ENCODE measurements around the gene RIC8B. TPM values are rescaled to one million over a fixed set of nuclear protein-coding genes. Genes with fewer than 3 reads are reported as not detected.
"Not testable (repeated sequence)": the region's sequence is repeated elsewhere in the genome, so short reads cannot be mapped to it uniquely, and the experiment has no call there.

RIC8B gene
- total RNA-seq, 2 experiments from 2014 or later: 10.7 to 11.3 TPM

DNA sequence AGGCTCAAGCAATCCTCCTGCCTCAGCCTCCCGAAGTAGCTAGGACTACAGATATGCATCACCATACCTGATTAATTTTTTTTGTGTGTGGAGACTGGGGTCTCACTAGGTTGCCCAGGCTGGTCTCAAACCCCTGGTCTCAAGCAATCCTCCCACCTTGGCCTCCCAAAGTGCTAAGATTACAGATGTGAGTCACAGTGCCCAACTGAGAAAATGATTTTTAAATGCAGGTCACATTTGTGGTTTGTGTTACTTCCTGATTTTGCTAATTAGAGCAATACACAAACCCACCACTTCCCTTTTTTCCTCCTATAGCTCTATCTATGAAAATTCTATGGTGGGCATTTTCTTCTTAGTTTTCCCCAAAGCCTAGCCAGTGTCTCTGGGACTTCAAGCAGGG lies 135.7 kb downstream of the RIC8B start:
- H3K36me3 Mint-ChIP-seq (ENCODE audit: low read depth): no peaks in the 10 kb centered on the region
- no peak overlapping the region for H3K27ac Mint-ChIP-seq
- no peak for DNase-seq
- ATAC-seq: no peak
- H3K4me1 Mint-ChIP-seq: peaks cover 23% of the 10 kb centered on the region
- intact Hi-C loops (cut with DNase I, micrococcal nuclease): no loop called here
- CTCF ChIA-PET: interaction anchor here (0.9 to 1.3 kb wide), 3 partner anchors 9 to 23 kb away, joined by 3 to 6 read pairs (median 5); no protein-coding TSS in a partner anchor
- no peaks in the 10 kb centered on the region for H3K9me3 Mint-ChIP-seq (ENCODE audit: low read depth)
- peaks cover 12% of the 10 kb centered on the region for H3K27me3 Mint-ChIP-seq
- POLR2A ChIA-PET: no interaction called here
- no peak overlapping the region for H3K4me3 Mint-ChIP-seq

- peaks cover 29% of the 10 kb centered on the region for H3K4me1 Mint-ChIP-seq
- DNase-seq (no peak), ATAC-seq (no peak)
- intact Hi-C loops (cut with DNase I, micrococcal nuclease): no loop called here
- H3K9me3 Mint-ChIP-seq (ENCODE audit: low read depth): no peaks in the 10 kb centered on the region
- peaks cover 11% of the 10 kb centered on the region for H3K27me3 Mint-ChIP-seq
- POLR2A ChIA-PET: no interaction called here
- CTCF ChIA-PET: no interaction called here
- H3K4me3 Mint-ChIP-seq: no peak overlapping the region
- no peak overlapping the region for H3K27ac Mint-ChIP-seq
- no peaks in the 10 kb centered on the region for H3K36me3 Mint-ChIP-seq (ENCODE audit: low read depth)
Observed at GRCh38 chr12:106911581-106911980, 137.1 kb downstream of the RIC8B start.

DNA sequence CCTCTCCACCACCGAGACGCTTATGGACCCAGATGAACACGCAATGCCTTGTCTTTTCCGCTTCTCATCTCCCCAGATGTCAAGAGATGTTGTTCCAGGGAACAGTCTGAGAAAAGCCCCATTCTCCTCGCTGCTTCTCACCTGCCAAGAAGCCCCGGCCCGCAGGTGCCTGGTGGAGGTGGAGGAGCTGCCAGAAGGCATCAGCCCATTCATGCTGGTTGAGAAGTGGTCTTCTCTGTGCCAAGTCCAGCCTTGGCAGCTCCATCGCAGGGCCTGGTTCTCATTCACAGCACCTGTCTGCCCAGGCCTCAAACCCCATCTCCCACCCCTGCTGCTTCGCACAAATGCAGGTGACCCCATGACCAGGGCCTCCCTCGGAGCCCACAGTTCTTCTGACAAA lies 139.0 kb downstream of the RIC8B start:
- no peak for ATAC-seq

GRCh38 chr12:106914796-106915634 lies 140.5 kb downstream of the RIC8B start:
- H3K36me3 Mint-ChIP-seq (ENCODE audit: low read depth): no peaks in the 10 kb centered on the region
- intact Hi-C loops (cut with DNase I, micrococcal nuclease): loop anchor here (1.0 to 5.0 kb wide), 5 partner anchors 44 to 333 kb away; partner anchors contain the start of genes RFX4 (in 1 of the 2) and RIC8B (in 1 of the 2)
- H3K9me3 Mint-ChIP-seq (ENCODE audit: low read depth): no peaks in the 10 kb centered on the region
- POLR2A ChIA-PET: no interaction called here
- peak; percentile 52 for DNase-seq
- peak overlapping the region; percentile 45 for H3K27ac Mint-ChIP-seq
- H3K4me1 Mint-ChIP-seq: peaks cover 29% of the 10 kb centered on the region
- ATAC-seq: peak; percentile 84
- CTCF ChIA-PET: interaction anchor here (0.6 to 0.7 kb wide), 2 partner anchors 21 to 528 kb away, joined by 3 read pairs; no protein-coding TSS in a partner anchor
- H3K4me3 Mint-ChIP-seq: no peak overlapping the region
- H3K27me3 Mint-ChIP-seq: no peaks in the 10 kb centered on the region

More for the DNA sequence above, 139.0 kb downstream of the RIC8B start:
- CTCF ChIA-PET: interaction anchor here (0.6 to 0.8 kb wide), 2 partner anchors 14 to 358 kb away, joined by 3 read pairs; no protein-coding TSS in a partner anchor
- Mint-ChIP-seq H3K9me3 (ENCODE audit: low read depth) (no peaks in the 10 kb centered on the region), H3K27ac (no peak overlapping the region), H3K4me3 (no peak overlapping the region), H3K27me3 (peaks cover 3% of the 10 kb centered on the region), H3K4me1 (peaks cover 29% of the 10 kb centered on the region), H3K36me3 (ENCODE audit: low read depth) (no peaks in the 10 kb centered on the region)
- POLR2A ChIA-PET: no interaction called here
- no peak for DNase-seq
- intact Hi-C loops (cut with DNase I, micrococcal nuclease): no loop called here

GRCh38 chr12:106915635-106916026 lies 141.1 kb downstream of the RIC8B start:
- Mint-ChIP-seq H3K4me1 (peaks cover 23% of the 10 kb centered on the region), H3K27ac (no peak overlapping the region), H3K9me3 (ENCODE audit: low read depth) (no peaks in the 10 kb centered on the region), H3K4me3 (no peak overlapping the region), H3K27me3 (no peaks in the 10 kb centered on the region), H3K36me3 (ENCODE audit: low read depth) (no peaks in the 10 kb centered on the region)
- ChIA-PET CTCF (interaction anchor here (0.6 to 2.4 kb wide), 3 partner anchors 12 to 528 kb away, joined by 3 to 8 read pairs (median 3); no protein-coding TSS in a partner anchor), POLR2A (no interaction called here)
- ATAC-seq: peak; percentile 43
- DNase-seq: peak; percentile 18
- intact Hi-C loops (cut with DNase I, micrococcal nuclease): loop anchor here (1.0 to 5.0 kb wide), 5 partner anchors 45 to 333 kb away; partner anchors contain the start of genes RFX4 (in 1 of the 2) and RIC8B (in 1 of the 2)

GRCh38 chr12:106917503-106917902 lies 143.0 kb downstream of the RIC8B start:
- H3K27me3 Mint-ChIP-seq: peaks cover 2% of the 10 kb centered on the region
- CTCF ChIA-PET: interaction anchor here (2.4 kb wide), 1 partner anchor 14 kb away, joined by 8 read pairs; no protein-coding TSS in a partner anchor
- H3K27ac Mint-ChIP-seq: no peak overlapping the region

DNA sequence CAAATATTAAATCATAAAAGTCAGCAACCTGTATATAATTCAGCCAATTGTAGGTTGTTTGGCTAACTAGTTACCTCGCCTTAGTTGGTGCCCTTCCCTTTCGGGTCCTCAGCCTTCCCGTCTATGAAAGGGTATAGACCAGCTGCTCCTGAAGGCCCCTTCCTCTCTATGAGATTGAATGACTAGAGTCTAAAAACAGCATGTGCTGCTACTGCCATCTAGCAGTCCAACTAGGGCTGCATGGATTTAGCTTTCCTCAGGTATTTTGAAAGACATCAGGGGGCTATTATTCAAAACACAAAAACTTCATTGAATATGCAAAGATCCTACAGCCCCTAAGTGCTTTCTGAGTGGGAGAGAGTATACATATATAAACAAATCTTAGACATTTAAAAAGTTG lies 144.3 kb downstream of the RIC8B start:
- no peak overlapping the region for H3K27ac Mint-ChIP-seq
- ChIA-PET CTCF (interaction anchor here (0.6 to 1.9 kb wide), 11 partner anchors 8 to 581 kb away, joined by 3 to 4 read pairs (median 3); no protein-coding TSS in a partner anchor), POLR2A (no interaction called here)
- H3K4me1 Mint-ChIP-seq: peaks cover 15% of the 10 kb centered on the region
- no peaks in the 10 kb centered on the region for H3K36me3 Mint-ChIP-seq (ENCODE audit: low read depth)
- ATAC-seq: no peak
- no peak for DNase-seq
- H3K27me3 Mint-ChIP-seq: peaks cover 2% of the 10 kb centered on the region
- no peak overlapping the region for H3K4me3 Mint-ChIP-seq
- H3K9me3 Mint-ChIP-seq (ENCODE audit: low read depth): peaks cover 2% of the 10 kb centered on the region
- intact Hi-C loops (cut with DNase I, micrococcal nuclease): loop anchor here in 1 of 2 experiments (5.0 kb wide), 3 partner anchors 181 to 336 kb away; partner anchors contain the start of gene RFX4

More at GRCh38 chr12:106917503-106917902, 143.0 kb downstream of the RIC8B start:
- DNase-seq: no peak
- Mint-ChIP-seq H3K4me1 (peaks cover 15% of the 10 kb centered on the region), H3K4me3 (no peak overlapping the region), H3K36me3 (ENCODE audit: low read depth) (no peaks in the 10 kb centered on the region), H3K9me3 (ENCODE audit: low read depth) (no peaks in the 10 kb centered on the region)
- intact Hi-C loops (cut with DNase I, micrococcal nuclease): loop anchor here in 1 of 2 experiments (5.0 kb wide), 3 partner anchors 180 to 335 kb away; partner anchors contain the start of gene RFX4
- no peak for ATAC-seq
- POLR2A ChIA-PET: no interaction called here

GRCh38 chr12:106919910-106920544 lies 145.5 kb downstream of the RIC8B start:
- peak; percentile 26 for DNase-seq
- H3K27ac Mint-ChIP-seq: no peak overlapping the region
- CTCF ChIA-PET: interaction anchor here (0.6 to 1.9 kb wide), 23 partner anchors 10 to 1839 kb away, joined by 3 to 10 read pairs (median 3); partner anchors contain the start of gene POLR3B

GRCh38 chr12:106921976-106922375 lies 147.5 kb downstream of the RIC8B start:
- H3K27ac Mint-ChIP-seq; POLR2A ChIA-PET; DNase-seq; ATAC-seq; H3K27me3 Mint-ChIP-seq; H3K4me3 Mint-ChIP-seq; H3K9me3 Mint-ChIP-seq (ENCODE audit: low read depth); H3K36me3 Mint-ChIP-seq (ENCODE audit: low read depth); H3K4me1 Mint-ChIP-seq: not testable (repeated sequence)
- CTCF ChIA-PET: interaction anchor here (0.7 to 1.9 kb wide), 3 partner anchors 18 to 564 kb away, joined by 3 to 6 read pairs (median 3); partner anchors contain the start of gene POLR3B
- intact Hi-C loops (cut with DNase I, micrococcal nuclease): loop anchor here in 1 of 2 experiments (10.0 kb wide), 2 partner anchors 237 to 337 kb away; partner anchors contain the start of gene RFX4

More at GRCh38 chr12:106919910-106920544, 145.5 kb downstream of the RIC8B start:
- intact Hi-C loops (cut with DNase I, micrococcal nuclease): loop anchor here (1.0 to 10.0 kb wide), 8 partner anchors 183 to 693 kb away; partner anchors contain the start of genes RFX4 (in 2 of the 2) and POLR3B (in 1 of the 2)
- Mint-ChIP-seq H3K27me3 (peaks cover 5% of the 10 kb centered on the region), H3K36me3 (ENCODE audit: low read depth) (no peaks in the 10 kb centered on the region), H3K4me1 (peaks cover 8% of the 10 kb centered on the region), H3K4me3 (no peak overlapping the region), H3K9me3 (ENCODE audit: low read depth) (peaks cover 6% of the 10 kb centered on the region)
- no peak for ATAC-seq
- POLR2A ChIA-PET: interaction anchor here (0.5 kb wide), 1 partner anchor 13 kb away, joined by 4 read pairs; no protein-coding TSS in a partner anchor

GRCh38 chr12:106923594-106923993 lies 149.1 kb downstream of the RIC8B start:
- H3K27ac Mint-ChIP-seq; H3K4me1 Mint-ChIP-seq; CTCF ChIA-PET; H3K27me3 Mint-ChIP-seq; H3K9me3 Mint-ChIP-seq (ENCODE audit: low read depth); H3K4me3 Mint-ChIP-seq; ATAC-seq; H3K36me3 Mint-ChIP-seq (ENCODE audit: low read depth); DNase-seq: not testable (repeated sequence)
- intact Hi-C loops (cut with DNase I, micrococcal nuclease): loop anchor here in 1 of 2 experiments (10.0 kb wide), 2 partner anchors 239 to 339 kb away; partner anchors contain the start of gene RFX4
- POLR2A ChIA-PET: interaction anchor here (0.6 kb wide), 1 partner anchor 167 kb away, joined by 7 read pairs; no protein-coding TSS in a partner anchor
